ENCODE measurements around the gene IDE. TPM values are rescaled to one million over a fixed set of nuclear protein-coding genes. Genes with fewer than 3 reads are reported as not detected.
A peak's percentile ranks its signal among the peaks of the same experiment; 100 is the strongest.

IDE gene
- total and polyA plus RNA-seq, 8 donors, result 19.2 to 50.2 (median 23.1) TPM

GRCh38 chr10:92432596-92432995 lies 141.3 kb downstream of the IDE start:
- Histone ChIP-seq H3K4me3 (no peak overlapping the region), H3K27me3 (no peaks in the 10 kb centered on the region), H3K4me1 (no peaks in the 10 kb centered on the region), H3K36me3 (no peaks in the 10 kb centered on the region), H3K9me3 (no peaks in the 10 kb centered on the region), H3K27ac (no peak overlapping the region)
- no peak for TF ChIP-seq CTCF (IDR thresholded peaks at IDR 0.05)
- intact Hi-C loops (cut with DNase I), result no loop called here
- ATAC-seq, result no peak
- no peak for DNase-seq

- TF ChIP-seq CTCF (IDR thresholded peaks at IDR 0.05), result no peak
- intact Hi-C loops (cut with DNase I), result no loop called here
- no peak for ATAC-seq
These were observed 143.8 kb downstream of the IDE start for GRCh38 chr10:92430103-92430502.

GRCh38 chr10:92421550-92421949 lies 152.3 kb downstream of the IDE start:
- Histone ChIP-seq H3K27ac (no peak overlapping the region), H3K27me3 (peaks cover 5 to 27% of the 10 kb centered on the region in 2 donors), H3K4me3 (no peak overlapping the region), H3K9me3 (peaks cover 0 to 4% of the 10 kb centered on the region in 2 donors), H3K36me3 (no peaks in the 10 kb centered on the region), H3K4me1 (no peaks in the 10 kb centered on the region)
- no peak for TF ChIP-seq CTCF (IDR thresholded peaks at IDR 0.05)
- intact Hi-C loops (cut with DNase I), result no loop called here
- DNase-seq (no peak), ATAC-seq (no peak)

More at GRCh38 chr10:92430103-92430502, 143.8 kb downstream of the IDE start:
- no peak for DNase-seq
- no peaks in the 10 kb centered on the region for H3K4me1 ChIP-seq
- H3K4me3 ChIP-seq, result no peak overlapping the region
- H3K36me3 ChIP-seq, result no peaks in the 10 kb centered on the region
- no peaks in the 10 kb centered on the region for H3K27me3 ChIP-seq
- H3K9me3 ChIP-seq, result no peaks in the 10 kb centered on the region
- H3K27ac ChIP-seq, result no peak overlapping the region

GRCh38 chr10:92420546-92421275 lies 153.2 kb downstream of the IDE start:
- Histone ChIP-seq H3K9me3 (peaks cover 0 to 8% of the 10 kb centered on the region in 2 donors), H3K27me3 (peaks cover 5 to 27% of the 10 kb centered on the region in 2 donors), H3K4me1 (no peaks in the 10 kb centered on the region), H3K4me3 (peak overlapping the region; percentile 14 to 23), H3K27ac (no peak overlapping the region), H3K36me3 (no peaks in the 10 kb centered on the region)
- intact Hi-C loops (cut with DNase I), result no loop called here
- DNase-seq (peak in 2 of 4 donors; percentile 3 to 80), ATAC-seq (peak; percentile 44)
- TF ChIP-seq CTCF (IDR thresholded peaks at IDR 0.05), result no peak

GRCh38 chr10:92419740-92420545 lies 153.9 kb downstream of the IDE start:
- Histone ChIP-seq H3K4me1 (no peaks in the 10 kb centered on the region), H3K4me3 (peak overlapping the region; percentile 14 to 23), H3K36me3 (no peaks in the 10 kb centered on the region), H3K9me3 (peaks cover 0 to 8% of the 10 kb centered on the region in 2 donors), H3K27ac (no peak overlapping the region), H3K27me3 (peaks cover 5 to 27% of the 10 kb centered on the region in 2 donors)
- intact Hi-C loops (cut with DNase I), result no loop called here
- peak; percentile 83 for ATAC-seq
- DNase-seq, result peak; percentile 20 to 77 (median 57)
- TF ChIP-seq CTCF (IDR thresholded peaks at IDR 0.05), result peak; percentile 24 to 29

Measured in left lung (tissue), 10 donors.